ENCODE data around the gene RETN. TPM values are rescaled to one million over a fixed set of nuclear protein-coding genes. Genes with fewer than 3 reads are reported as not detected.
A peak's percentile ranks its signal among the peaks of the same experiment; 100 is the strongest.

The RETN gene
- total RNA-seq, 1 experiment from 2014 or later = not detected

GRCh38 chr19:7678971-7679751 is 10.3 kb downstream of the RETN start:
- H3K4me2 ChIP-seq (ENCODE audit: low read length) = no peak overlapping the region
- peaks cover 4 to 9% of the 10 kb centered on the region in 2 experiments; a peak in 3 of 4 replicates for H3K36me3 ChIP-seq (ENCODE audit: control insufficient read depth in 1 of 2, insufficient read depth in 2 of 2, low read length in 2 of 2)
- RAD21 ChIA-PET (ENCODE audit: low non-redundant PET in 1 of 2, low total read pairs in 2 of 2, uncharacterized antibody in 2 of 2, unreplicated experiment in 2 of 2) = no interaction called here
- peaks cover 4 to 31% of the 10 kb centered on the region in 2 experiments for H3K4me1 ChIP-seq (ENCODE audit: control insufficient read depth in 1 of 2, insufficient read depth in 2 of 2, low read length in 2 of 2)
- no peak overlapping the region for H3K27ac ChIP-seq (ENCODE audit: low read depth, low read length)
- no peaks in the 10 kb centered on the region for H4K20me1 ChIP-seq (ENCODE audit: insufficient read depth)
- ATAC-seq (no peak), DNase-seq (ENCODE audit: low read depth, low spot score) (no peak)
- CTCF ChIA-PET = no interaction called here
- H3K9ac ChIP-seq (ENCODE audit: low read length) = no peak overlapping the region
- H2AFZ ChIP-seq (ENCODE audit: low read depth, low read length, poor library complexity, severe bottlenecking) = no peak overlapping the region
- no peaks in the 10 kb centered on the region for H3K9me3 ChIP-seq (ENCODE audit: control insufficient read depth in 1 of 2, insufficient read depth in 1 of 2, low read depth in 1 of 2, low read length in 2 of 2)
- H3K9me2 ChIP-seq (ENCODE audit: insufficient read depth) = no peaks in the 10 kb centered on the region
- TF ChIP-seq RAD21 (IDR thresholded peaks at IDR 0.05; ENCODE audit: low read depth) (peak; percentile 50), CTCF (IDR thresholded peaks at IDR 0.05 in 2 of 3, conservative IDR thresholded peaks at IDR 0.05 in 1 of 3; ENCODE audit: borderline replicate concordance in 1 of 3, insufficient read depth in 1 of 3, low read depth in 2 of 3, low read length in 2 of 3) (peak in 2 of 3 experiments; percentile 24 to 32; a peak in 3 of 6 replicates), ZFX (IDR thresholded peaks at IDR 0.05) (no peak), CBX3 (IDR thresholded peaks at IDR 0.05; ENCODE audit: low read depth) (no peak)
- BruUV-seq (replicated peaks) = no TSS peak
- intact Hi-C loops (cut with micrococcal nuclease) = no loop called here
- no peaks in the 10 kb centered on the region for H3K27me3 ChIP-seq (ENCODE audit: insufficient read depth, low read length)
- peaks cover 21% of the 10 kb centered on the region; the same call in 1 of the 2 replicates for H3K79me2 ChIP-seq (ENCODE audit: insufficient read depth, low read length)
- no peak overlapping the region for H3K4me3 ChIP-seq (replicated peaks in 1 of 2; ENCODE audit: low read depth in 1 of 2, low read length in 2 of 2)
- POLR2A ChIA-PET = no interaction called here
